Coronary artery (tissue), 2 donors: ENCODE results near the gene TGIF1.
"Not testable (repeated sequence)": the region's sequence is repeated elsewhere in the genome, so short reads cannot be mapped to it uniquely, and the experiment has no call there.

Experiments
- DNase-seq: peaks from one replicate; pipeline ENCODE4 v3.0.0-alpha.2; 2017; ENCODE audit warnings: low spot score
- H3K27ac ChIP-seq, 2 donors: fragments of 200-600 bp; sonication (generic); one replicate each; pipeline ENCODE4 v1.5.1; 2016 to 2019
- H3K4me3 ChIP-seq: fragments of 200-600 bp; sonication (generic); 2 replicates; pipeline ENCODE4 v1.5.1; 2016; ENCODE audit warnings: mild to moderate bottlenecking, moderate library complexity
- CTCF ChIP-seq: fragments of 200-600 bp; sonication (generic); IDR thresholded peaks from one replicate; pipeline ENCODE4 v1.5.1; 2019; ENCODE audit warnings: antibody characterized with exemption

The TGIF1 gene

GRCh38 chr18:3409811-3410210 lies 40.2 kb upstream of the TGIF1 start:
- DNase-seq = no peak
- H3K27ac ChIP-seq = no peak overlapping the region
- H3K4me3 ChIP-seq = no peak overlapping the region
- no peak for TF ChIP-seq CTCF

- no peak for DNase-seq
- H3K27ac ChIP-seq = no peak overlapping the region
- no peak overlapping the region for H3K4me3 ChIP-seq
- no peak for TF ChIP-seq CTCF
Measured at GRCh38 chr18:3410273-3410672, 39.7 kb upstream of the TGIF1 start.

- not testable (repeated sequence) for DNase-seq, H3K27ac ChIP-seq, H3K4me3 ChIP-seq
Measured at GRCh38 chr18:3410876-3411275, 39.1 kb upstream of the TGIF1 start.

- no peak for DNase-seq
- Histone ChIP-seq H3K27ac (no peak overlapping the region), H3K4me3 (peak overlapping the region; percentile 66)
- TF ChIP-seq CTCF = no peak
Measured at GRCh38 chr18:3411327-3411726, 38.6 kb upstream of the TGIF1 start.

- peak overlapping the region; percentile 66 for H3K4me3 ChIP-seq
Measured at GRCh38 chr18:3411854-3412268, 38.1 kb upstream of the TGIF1 start.

GRCh38 chr18:3412528-3412927 lies 37.4 kb upstream of the TGIF1 start:
- not testable (repeated sequence) for H3K27ac ChIP-seq, DNase-seq
- H3K4me3 ChIP-seq = peak overlapping the region; percentile 66

More at GRCh38 chr18:3411854-3412268, 38.1 kb upstream of the TGIF1 start:
- no peak for TF ChIP-seq CTCF
- H3K27ac ChIP-seq = no peak overlapping the region
- DNase-seq = no peak

- H3K4me3 ChIP-seq = no peak overlapping the region
- no peak overlapping the region for H3K27ac ChIP-seq
- DNase-seq = no peak
- TF ChIP-seq CTCF = no peak
Measured at GRCh38 chr18:3415110-3415509, 34.9 kb upstream of the TGIF1 start.

- Histone ChIP-seq H3K4me3 (no peak overlapping the region), H3K27ac (no peak overlapping the region)
- no peak for DNase-seq
- TF ChIP-seq CTCF = no peak
Measured at GRCh38 chr18:3418083-3418482, 31.9 kb upstream of the TGIF1 start.
